ENCODE data around the gene PRKCQ. TPM values are rescaled to one million over a fixed set of nuclear protein-coding genes. Genes with fewer than 3 reads are reported as not detected.

PRKCQ gene
- total and polyA plus RNA-seq, 11 donors, result 0.04 to 2.0 (median 0.13) TPM; not detected in 1

- Histone ChIP-seq H3K4me3 (no peak overlapping the region), H3K4me1 (peaks cover 0 to 14% (median 0%) of the 10 kb centered on the region in 12 donors), H3K27me3 (peaks cover 0 to 44% (median 2%) of the 10 kb centered on the region in 9 donors), H3K36me3 (no peaks in the 10 kb centered on the region), H3K9me3 (no peaks in the 10 kb centered on the region), H3K27ac (no peak overlapping the region)
- intact Hi-C loops (cut with DNase I), result no loop called here
- 74 to 82% (median 80%) methylated on average over 2 of the region's 2 CpGs for WGBS, 4 donors
- TF ChIP-seq POLR2A (IDR thresholded peaks at IDR 0.05), result no peak
- TF ChIP-seq CTCF (IDR thresholded peaks at IDR 0.05), result no peak
- DNase-seq, result no peak
- ATAC-seq, result no peak
Observed at GRCh38 chr10:6602026-6602699, 22.1 kb upstream of the PRKCQ start.

- no peak overlapping the region for H3K4me3 ChIP-seq
- peaks cover 0 to 42% (median 0%) of the 10 kb centered on the region in 9 donors for H3K27me3 ChIP-seq
- H3K27ac ChIP-seq, result no peak overlapping the region
- TF ChIP-seq POLR2A (IDR thresholded peaks at IDR 0.05), result no peak
- TF ChIP-seq CTCF (IDR thresholded peaks at IDR 0.05), result no peak
- no peaks in the 10 kb centered on the region for H3K9me3 ChIP-seq
- no peak for ATAC-seq
- H3K4me1 ChIP-seq, result peaks cover 0 to 10% (median 0%) of the 10 kb centered on the region in 12 donors
- no peaks in the 10 kb centered on the region for H3K36me3 ChIP-seq
- no peak for DNase-seq
- intact Hi-C loops (cut with DNase I), result no loop called here
- WGBS, 4 donors, result 76 to 84% (median 81%) methylated on average over 9 of the region's 9 CpGs
Observed at GRCh38 chr10:6601246-6601805, 21.2 kb upstream of the PRKCQ start.

GRCh38 chr10:6600224-6600987 lies 20.3 kb upstream of the PRKCQ start:
- no peak for DNase-seq
- intact Hi-C loops (cut with DNase I), result no loop called here
- Histone ChIP-seq H3K9me3 (no peaks in the 10 kb centered on the region), H3K4me3 (no peak overlapping the region), H3K27me3 (peaks cover 0 to 36% (median 0%) of the 10 kb centered on the region in 9 donors), H3K36me3 (no peaks in the 10 kb centered on the region), H3K27ac (no peak overlapping the region), H3K4me1 (peaks cover 0 to 10% (median 0%) of the 10 kb centered on the region in 12 donors)
- WGBS, 4 donors, result 82 to 88% (median 84%) methylated on average over 7 of the region's 7 CpGs
- no peak for ATAC-seq
- TF ChIP-seq CTCF (IDR thresholded peaks at IDR 0.05) (no peak), POLR2A (IDR thresholded peaks at IDR 0.05) (no peak)

GRCh38 chr10:6598679-6599078 lies 18.6 kb upstream of the PRKCQ start:
- TF ChIP-seq POLR2A (IDR thresholded peaks at IDR 0.05), result no peak
- TF ChIP-seq CTCF (IDR thresholded peaks at IDR 0.05), result no peak
- WGBS, 4 donors, result 76 to 100% (median 83%) methylated on average over 1 of the region's 1 CpG
- H3K4me3 ChIP-seq, result no peak overlapping the region
- peaks cover 0 to 37% (median 0%) of the 10 kb centered on the region in 9 donors for H3K27me3 ChIP-seq
- DNase-seq, result no peak
- H3K27ac ChIP-seq, result no peak overlapping the region
- ATAC-seq, result no peak
- H3K36me3 ChIP-seq, result no peaks in the 10 kb centered on the region
- peaks cover 0 to 10% (median 0%) of the 10 kb centered on the region in 12 donors for H3K4me1 ChIP-seq
- H3K9me3 ChIP-seq, result no peaks in the 10 kb centered on the region
- intact Hi-C loops (cut with DNase I), result no loop called here
